Loucy (cell line): ENCODE measurements around the gene MAD1L1.

ENCODE experiments used
- H2AFZ ChIP-seq: fragments of 200-600 bp; sonication (generic); 2 replicates; pipeline ENCODE4 v1.6.0; 2016; ENCODE audit warnings: antibody characterized with exemption, mild to moderate bottlenecking, low read length, moderate library complexity
- H3F3A ChIP-seq: fragments of 200-600 bp; 2 replicates; pipeline ENCODE4 v1.6.0; 2016; ENCODE audit warnings: antibody characterized with exemption, low read depth, mild to moderate bottlenecking
- H3K27me3 ChIP-seq: fragments of 200-600 bp; sonication (generic); 2 replicates; pipeline ENCODE4 v1.6.1; 2014; ENCODE audit warnings: low read length, mild to moderate bottlenecking; ENCODE audit not compliant: insufficient read depth, poor library complexity, severe bottlenecking
- H3K36me3 ChIP-seq: fragments of 200-600 bp; sonication (generic); 2 replicates; pipeline ENCODE4 v1.6.1; 2016; ENCODE audit warnings: low read length; ENCODE audit not compliant: insufficient read depth
- H3K4me1 ChIP-seq: fragments of 200-600 bp; sonication (generic); 2 replicates; pipeline ENCODE4 v1.5.1; 2014; ENCODE audit warnings: low read length, mild to moderate bottlenecking; ENCODE audit not compliant: insufficient read depth, poor library complexity, severe bottlenecking
- H3K4me2 ChIP-seq: fragments of 200-600 bp; sonication (generic); 2 replicates; pipeline ENCODE4 v1.6.0; 2014; ENCODE audit warnings: antibody characterized with exemption, low read length, low read depth, mild to moderate bottlenecking; ENCODE audit not compliant: poor library complexity, severe bottlenecking
- H3K4me3 ChIP-seq: fragments of 200-600 bp; sonication (generic); 2 replicates; pipeline ENCODE4 v1.5.1; 2014; ENCODE audit warnings: low read length, mild to moderate bottlenecking, mixed read lengths; ENCODE audit not compliant: poor library complexity, severe bottlenecking
- H3K79me2 ChIP-seq: fragments of 200-600 bp; sonication (generic); 2 replicates; pipeline ENCODE4 v1.6.1; 2014; ENCODE audit warnings: low read length; ENCODE audit not compliant: insufficient read depth
- H3K9ac ChIP-seq: fragments of 200-600 bp; sonication (generic); 2 replicates; pipeline ENCODE4 v1.6.0; 2014; ENCODE audit warnings: mild to moderate bottlenecking, low read depth, low read length, moderate library complexity; ENCODE audit not compliant: poor library complexity, severe bottlenecking
- H3K9me2 ChIP-seq: fragments of 200-600 bp; sonication (generic); replicated peaks from 2 replicates; pipeline ENCODE4 v1.6.1; 2016; ENCODE audit warnings: low read depth, low read length, mixed read lengths
- H3K9me3 ChIP-seq: fragments of 200-600 bp; sonication (generic); 2 replicates; pipeline ENCODE4 v1.6.1; 2014; ENCODE audit warnings: mild to moderate bottlenecking, antibody characterized with exemption, low read length, low read depth; ENCODE audit not compliant: insufficient read depth
- H4K20me1 ChIP-seq: fragments of 200-600 bp; sonication (generic); 2 replicates; pipeline ENCODE4 v1.6.0; 2014; ENCODE audit warnings: antibody characterized with exemption, low read length, mild to moderate bottlenecking; ENCODE audit not compliant: insufficient read depth, poor library complexity, severe bottlenecking
- CTCF ChIP-seq: fragments of 200-600 bp; sonication (generic); conservative IDR thresholded peaks from 2 replicates; pipeline ENCODE4 v1.5.1; 2014; ENCODE audit warnings: mild to moderate bottlenecking, antibody characterized with exemption, low read length
- EZH2phosphoT487 ChIP-seq: fragments of 200-600 bp; IDR thresholded peaks from 2 replicates; pipeline ENCODE4 v1.6.1; 2018; ENCODE audit warnings: antibody characterized with exemption, mild to moderate bottlenecking, moderate library complexity, borderline replicate concordance

MAD1L1 gene

GRCh38 chr7:2134740-2135139 is 98.0 kb downstream of the MAD1L1 start:
- Histone ChIP-seq H3K9ac (no peak overlapping the region), H4K20me1 (no peaks in the 10 kb centered on the region), H3K9me2 (no peaks in the 10 kb centered on the region), H3K4me3 (no peak overlapping the region), H3K9me3 (no peaks in the 10 kb centered on the region), H3F3A (no peaks in the 10 kb centered on the region), H3K4me1 (no peaks in the 10 kb centered on the region), H3K27me3 (no peaks in the 10 kb centered on the region), H3K36me3 (peaks cover 27% of the 10 kb centered on the region; the same call in 1 of the 2 replicates), H3K4me2 (no peak overlapping the region), H3K79me2 (no peaks in the 10 kb centered on the region), H2AFZ (no peak overlapping the region)
- TF ChIP-seq CTCF (no peak), EZH2phosphoT487 (no peak)

- no peaks in the 10 kb centered on the region for H3K9me2 ChIP-seq
- H3F3A ChIP-seq = no peaks in the 10 kb centered on the region
- no peaks in the 10 kb centered on the region for H3K9me3 ChIP-seq
- TF ChIP-seq EZH2phosphoT487 (no peak), CTCF (no peak)
- no peaks in the 10 kb centered on the region for H4K20me1 ChIP-seq
- no peak overlapping the region for H2AFZ ChIP-seq
- no peaks in the 10 kb centered on the region for H3K4me1 ChIP-seq
- H3K9ac ChIP-seq = no peak overlapping the region
- no peak overlapping the region for H3K4me3 ChIP-seq
- H3K27me3 ChIP-seq = no peaks in the 10 kb centered on the region
- peaks cover 25% of the 10 kb centered on the region; the same call in 1 of the 2 replicates for H3K36me3 ChIP-seq
- H3K79me2 ChIP-seq = no peaks in the 10 kb centered on the region
- H3K4me2 ChIP-seq = no peak overlapping the region
These were observed 100.5 kb downstream of the MAD1L1 start for GRCh38 chr7:2132243-2132642.

- Histone ChIP-seq H3K79me2 (no peaks in the 10 kb centered on the region), H2AFZ (no peak overlapping the region), H4K20me1 (no peaks in the 10 kb centered on the region), H3K4me2 (no peak overlapping the region), H3F3A (no peaks in the 10 kb centered on the region), H3K9me2 (no peaks in the 10 kb centered on the region), H3K36me3 (peaks cover 22% of the 10 kb centered on the region; the same call in 1 of the 2 replicates), H3K4me1 (no peaks in the 10 kb centered on the region), H3K9me3 (no peaks in the 10 kb centered on the region), H3K27me3 (no peaks in the 10 kb centered on the region), H3K9ac (no peak overlapping the region), H3K4me3 (no peak overlapping the region)
- TF ChIP-seq CTCF = no peak
- TF ChIP-seq EZH2phosphoT487 = no peak
These were observed 100.9 kb downstream of the MAD1L1 start for GRCh38 chr7:2131800-2132199.
